Ecto neural progenitor cell (in vitro differentiated cells): ENCODE data around the gene ZDHHC11.
"Not testable (repeated sequence)": the region's sequence is repeated elsewhere in the genome, so short reads cannot be mapped to it uniquely, and the experiment has no call there.

ENCODE experiments used
- DNase-seq: peaks from one replicate; pipeline ENCODE4 v3.0.0-alpha.2; 2018; ENCODE audit warnings: low spot score

Gene ZDHHC11

DNA sequence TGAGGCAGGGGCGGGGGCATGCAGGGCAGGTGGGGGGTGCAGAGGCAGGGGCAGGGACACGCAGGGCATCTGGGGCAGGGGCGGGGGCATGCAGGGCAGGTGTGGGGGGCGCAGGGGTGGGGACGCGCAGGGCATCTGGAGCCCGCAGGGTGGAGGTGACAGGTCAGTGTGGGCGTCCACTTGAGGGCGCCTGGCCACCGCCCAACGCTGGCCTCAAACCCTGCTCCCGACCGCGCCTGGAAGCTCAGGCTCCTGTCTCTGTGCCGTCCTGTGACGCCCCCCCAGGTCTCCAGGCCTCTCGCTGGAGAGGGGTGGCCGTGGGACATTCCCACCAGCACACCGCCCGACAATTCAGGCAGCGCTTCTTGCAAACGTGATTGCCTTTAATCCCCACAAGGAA lies 6.9 kb downstream of the ZDHHC11 start:
- not testable (repeated sequence) for DNase-seq

DNA sequence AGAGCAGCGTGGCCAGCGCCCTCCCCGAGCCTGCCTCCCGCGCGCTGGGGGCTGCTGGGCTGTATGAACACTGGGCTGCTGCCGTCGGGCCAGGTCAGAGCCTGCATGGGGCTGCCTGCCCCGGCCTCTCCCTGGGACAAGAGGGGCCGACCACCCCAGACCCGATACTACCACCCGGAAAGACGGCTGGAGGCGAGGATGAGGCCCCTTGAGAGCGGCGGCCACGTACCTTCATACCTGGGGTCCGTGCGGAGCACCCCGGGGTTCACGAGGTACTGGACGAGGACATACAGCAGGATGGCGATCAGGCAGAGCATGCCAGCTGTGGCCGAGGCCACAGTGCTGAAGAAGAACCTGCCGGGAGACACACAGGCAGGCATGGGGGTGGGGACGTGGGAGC lies 7.4 kb downstream of the ZDHHC11 start:
- DNase-seq = not testable (repeated sequence)

DNA sequence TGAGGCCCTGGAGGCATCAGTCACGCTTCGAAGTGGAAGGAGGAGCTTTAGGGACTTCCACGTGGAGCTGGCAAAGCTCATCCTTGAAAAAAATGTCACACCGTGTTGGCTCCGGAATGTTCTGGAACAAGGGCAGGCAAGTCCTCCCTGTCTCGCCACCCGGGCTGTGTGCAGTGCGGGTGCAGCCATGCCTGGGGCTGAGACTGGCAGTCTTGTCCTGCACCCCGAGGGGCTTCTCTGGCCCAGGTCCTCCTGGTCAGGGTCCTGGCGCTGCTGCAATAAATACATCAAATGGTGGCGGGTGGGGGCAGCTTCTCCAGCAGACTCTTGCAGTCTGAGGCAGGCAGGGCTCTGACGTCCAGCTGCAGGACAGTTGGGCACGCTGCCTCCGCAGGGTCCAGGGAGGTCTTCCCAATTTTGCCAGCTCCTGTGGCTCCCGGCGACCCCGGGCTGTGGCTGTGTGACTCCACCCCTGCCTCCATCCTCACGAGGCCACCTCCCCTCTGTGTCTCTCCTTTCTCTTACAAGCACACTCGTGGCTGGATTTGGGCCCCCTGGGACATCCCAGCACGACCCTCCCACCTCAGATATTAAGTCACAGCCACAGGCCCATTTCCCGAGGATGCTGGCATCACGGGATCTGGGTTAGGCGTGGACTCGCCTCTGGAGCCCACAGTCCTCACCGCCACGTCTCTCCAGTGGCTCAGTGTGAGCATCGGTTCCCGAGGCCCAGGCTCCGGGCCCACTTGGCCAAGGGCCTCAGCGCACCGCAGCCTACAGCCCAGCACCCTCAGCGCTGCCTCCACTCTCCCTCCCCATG lies 8.2 kb downstream of the ZDHHC11 start:
- DNase-seq = not testable (repeated sequence)

DNA sequence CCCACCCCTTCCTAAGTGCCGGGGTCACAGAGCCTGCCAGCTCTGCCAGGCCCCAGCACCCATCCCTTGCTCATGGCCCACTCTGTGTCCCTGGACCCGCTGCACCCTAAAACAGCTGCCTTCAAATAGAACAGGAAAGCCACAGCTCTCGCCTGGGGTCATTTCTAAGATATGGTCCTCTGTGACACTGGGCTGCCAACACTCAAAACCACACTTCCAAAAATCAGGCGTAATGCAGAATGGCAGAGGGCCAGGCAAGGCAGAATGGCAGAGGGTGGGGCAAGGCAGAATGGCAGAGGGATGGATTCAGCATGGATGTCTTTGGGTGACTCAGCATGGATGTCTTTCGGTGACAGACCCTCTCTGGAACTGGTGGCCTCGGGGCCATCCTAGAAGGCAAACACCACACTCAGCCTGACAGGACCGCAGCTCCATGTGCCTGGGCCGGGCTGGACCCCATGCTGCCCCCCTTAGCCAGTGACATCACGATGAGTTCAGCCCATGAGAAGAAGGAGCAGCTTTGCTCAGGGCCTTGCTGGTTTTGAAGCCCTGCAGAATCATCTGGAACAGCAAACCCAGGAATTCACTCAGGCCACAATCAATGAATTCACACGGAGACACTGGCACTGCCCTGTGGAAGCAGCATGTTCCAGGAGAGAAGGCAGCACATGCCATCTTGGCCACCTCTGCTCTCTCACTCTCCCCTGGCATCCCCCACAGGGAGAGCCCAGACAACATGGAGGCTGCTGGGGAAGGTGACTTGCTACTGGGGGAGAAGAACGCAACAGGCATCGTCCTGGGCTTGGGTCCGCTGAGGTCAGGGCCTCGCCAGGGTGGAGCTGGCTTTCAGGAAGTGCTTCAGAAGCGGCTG lies 9.0 kb downstream of the ZDHHC11 start:
- DNase-seq = not testable (repeated sequence)

DNA sequence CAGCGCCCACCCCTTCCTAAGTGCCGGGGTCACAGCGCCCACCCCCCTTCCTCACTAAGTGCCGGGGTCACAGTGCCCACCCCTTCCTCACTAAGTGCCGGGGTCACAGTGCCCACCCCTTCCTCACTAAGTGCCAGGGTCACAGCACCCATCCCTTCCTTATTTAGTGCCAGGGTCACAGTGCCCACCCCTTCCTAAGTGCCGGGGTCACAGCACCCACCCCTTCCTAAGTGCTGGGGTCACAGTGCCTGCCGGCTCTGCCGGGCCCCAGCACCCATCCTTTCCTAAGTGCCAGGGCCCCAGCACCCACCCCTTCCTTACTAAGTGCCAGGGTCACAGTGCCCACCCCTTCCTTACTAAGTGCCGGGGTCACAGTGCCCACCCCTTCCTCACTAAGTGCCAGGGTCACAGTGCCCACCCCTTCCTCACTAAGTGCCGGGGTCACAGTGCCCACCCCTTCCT lies 9.8 kb downstream of the ZDHHC11 start:
- not testable (repeated sequence) for DNase-seq

DNA sequence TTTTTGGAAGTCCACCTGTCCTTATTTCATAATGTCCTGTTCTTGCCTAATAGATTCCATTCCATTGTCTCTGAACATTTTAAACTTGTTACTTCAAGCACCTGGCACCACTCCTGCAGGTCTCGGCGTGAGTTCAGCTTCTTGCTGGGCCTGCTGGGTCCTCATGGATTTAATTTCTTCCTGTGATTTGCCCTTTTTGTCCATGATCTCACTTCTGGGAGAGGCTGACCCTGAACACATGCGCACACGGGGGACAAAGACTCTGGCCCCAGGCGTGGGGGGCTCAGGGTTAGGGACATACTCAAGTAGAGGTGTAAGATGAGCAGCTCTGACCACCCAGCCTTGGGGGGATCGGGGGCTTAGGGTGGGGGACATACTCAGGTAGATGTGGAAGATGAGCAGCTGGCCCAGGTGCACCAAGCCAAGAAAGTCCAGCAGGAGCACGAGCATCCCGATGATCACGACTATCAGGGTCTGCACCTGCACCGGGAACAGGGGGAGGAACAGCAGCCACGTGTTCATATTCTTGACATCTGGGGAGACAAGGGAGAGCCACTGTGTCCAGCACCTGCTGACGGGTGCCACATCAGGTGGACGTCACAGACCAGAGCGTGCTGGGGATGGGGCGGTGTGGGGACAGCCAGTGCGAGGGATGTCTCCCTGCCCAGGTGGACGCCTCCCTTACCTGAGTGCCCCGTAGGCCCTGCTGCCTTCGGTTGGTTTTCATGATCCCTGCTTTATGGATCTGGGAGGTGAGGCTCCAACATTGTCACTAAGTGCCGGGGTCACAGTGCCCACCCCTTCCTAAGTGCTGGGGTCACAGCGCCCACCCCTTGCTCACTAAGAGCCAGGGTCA lies 10.4 kb downstream of the ZDHHC11 start:
- DNase-seq = not testable (repeated sequence)

DNA sequence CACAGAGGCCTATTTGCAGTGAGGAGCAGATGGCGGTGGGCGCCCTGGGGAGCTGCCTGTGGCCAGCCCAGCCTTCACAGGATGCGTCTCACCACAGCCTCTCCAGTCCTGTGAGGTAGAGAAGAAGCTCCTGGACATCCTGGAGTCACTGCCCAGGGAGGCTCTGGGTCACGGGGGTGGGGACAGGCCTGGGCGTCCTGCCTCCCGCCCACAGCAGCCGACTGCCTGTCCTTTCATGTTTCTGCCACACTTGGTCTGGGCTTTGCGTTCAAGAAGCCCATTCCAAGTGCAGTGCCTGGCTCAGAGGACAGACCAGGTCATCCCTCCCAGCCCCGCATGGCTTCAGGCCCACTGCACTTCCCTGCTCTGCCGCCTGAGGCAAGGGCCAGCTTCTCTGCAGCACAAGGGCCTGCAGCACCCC lies 12.3 kb downstream of the ZDHHC11 start:
- peak; percentile 52 for DNase-seq

DNA sequence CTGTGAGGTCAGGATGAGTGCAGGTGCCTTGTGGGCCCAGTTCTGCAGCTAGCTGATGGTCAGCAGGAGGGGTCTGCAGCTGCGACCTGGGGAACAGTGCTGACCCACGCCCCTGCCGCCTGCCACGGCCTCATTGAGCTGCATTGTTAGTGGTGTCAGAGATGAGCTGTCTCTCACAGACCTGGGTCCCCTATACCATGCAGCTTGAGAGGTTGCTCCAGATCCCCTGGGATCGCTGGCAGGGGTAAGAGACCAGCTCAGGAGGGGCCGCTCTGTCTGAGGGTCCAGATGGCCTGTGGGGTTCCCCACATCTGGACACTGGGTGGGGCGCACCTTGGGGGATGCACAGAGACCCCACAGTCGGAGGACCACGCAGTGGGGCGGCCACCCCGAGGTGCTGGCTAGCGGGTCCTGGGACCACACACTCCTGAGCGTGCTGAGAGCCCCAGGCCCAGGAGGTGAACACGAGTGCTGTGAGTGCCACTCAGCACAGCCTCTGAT lies 13.1 kb downstream of the ZDHHC11 start:
- peak; percentile 25 for DNase-seq

DNA sequence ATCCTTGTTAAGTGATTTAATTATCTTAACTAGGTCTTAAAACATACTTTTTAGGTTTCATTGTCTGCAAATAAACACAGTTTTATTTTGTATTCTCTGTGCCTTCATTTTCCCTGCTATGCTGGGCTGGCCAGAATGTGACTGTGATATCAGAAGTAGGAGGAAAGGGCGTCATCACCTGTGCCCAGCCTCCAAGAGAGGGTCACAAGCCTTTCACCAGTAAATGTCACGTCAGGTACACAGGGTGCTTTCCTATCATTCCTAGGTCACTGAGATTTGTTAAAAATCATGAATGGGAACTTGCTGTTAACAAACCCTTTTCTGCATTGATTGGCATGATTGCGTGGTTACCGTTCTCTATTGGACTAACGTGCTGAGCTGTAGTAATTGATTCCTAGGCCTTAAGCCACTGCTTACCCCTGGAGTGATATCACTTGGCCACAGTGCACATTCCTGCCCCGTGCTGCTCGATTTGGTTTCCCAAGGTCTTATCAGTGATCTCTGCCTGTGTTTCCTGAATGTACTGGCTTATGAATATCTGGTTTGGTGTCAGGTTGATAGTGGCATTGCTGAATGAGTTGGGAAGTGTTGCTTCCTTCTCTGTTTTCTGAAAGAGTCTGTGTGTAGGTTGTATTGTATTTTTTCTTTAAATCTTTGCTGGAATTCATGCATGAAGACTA lies 14.7 kb downstream of the ZDHHC11 start:
- not testable (repeated sequence) for DNase-seq

DNA sequence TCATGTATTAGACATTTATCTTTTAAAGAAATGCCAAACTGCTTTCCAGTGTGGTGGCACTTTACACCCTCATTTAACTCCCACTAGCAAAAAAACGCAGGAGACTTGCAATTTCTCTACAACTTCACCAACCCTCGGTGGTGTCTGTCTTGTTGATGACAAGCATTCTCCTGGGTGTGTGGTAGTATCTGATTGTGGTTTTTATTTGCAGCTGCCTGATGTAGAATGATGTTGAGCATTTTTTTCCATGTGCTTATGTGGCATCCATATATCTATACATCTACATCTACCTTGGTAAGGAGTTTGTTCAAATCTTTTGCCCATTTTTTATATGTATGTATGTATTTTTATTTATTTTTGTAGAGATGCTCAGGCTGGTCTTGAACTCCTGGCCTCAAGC lies 16.8 kb downstream of the ZDHHC11 start:
- DNase-seq = not testable (repeated sequence)

DNA sequence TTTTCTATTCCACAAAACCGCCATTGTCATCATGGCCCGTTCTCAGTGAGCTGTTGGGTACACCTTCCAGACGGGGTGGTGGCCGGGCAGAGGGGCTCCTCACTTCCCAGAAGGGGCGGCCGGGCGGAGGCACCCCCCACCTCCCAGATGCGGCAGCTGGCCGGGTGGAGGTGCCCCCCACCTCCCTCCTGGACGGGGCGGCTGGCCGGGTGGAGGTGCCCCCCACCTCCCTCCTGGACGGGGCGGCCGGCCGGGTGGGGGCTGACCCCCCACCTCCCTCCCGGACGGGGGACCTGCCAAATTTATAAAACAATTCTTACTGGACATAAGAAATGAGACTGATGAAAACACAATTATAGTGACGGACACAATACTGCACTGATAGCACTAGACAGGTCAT lies 22.6 kb downstream of the ZDHHC11 start:
- not testable (repeated sequence) for DNase-seq

DNA sequence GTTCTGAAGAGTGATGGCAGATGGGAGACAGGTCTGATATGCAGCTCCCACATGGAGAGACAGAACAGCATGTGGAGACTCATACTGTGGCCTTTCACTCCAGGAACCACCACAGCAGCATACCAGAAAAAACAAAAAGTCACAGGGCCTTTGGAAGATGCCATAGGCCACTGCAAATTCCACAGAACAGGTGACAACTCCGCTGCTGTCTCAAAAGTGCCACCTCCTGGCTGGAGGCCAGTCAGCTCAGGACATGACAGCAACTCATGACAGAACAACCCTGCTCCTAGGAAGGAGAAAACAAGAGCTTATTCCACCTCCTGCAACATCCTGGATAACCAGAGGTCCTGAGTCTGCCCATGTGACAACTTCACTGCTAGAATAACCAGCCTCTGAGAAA lies 25.2 kb downstream of the ZDHHC11 start:
- DNase-seq = peak; percentile 21

DNA sequence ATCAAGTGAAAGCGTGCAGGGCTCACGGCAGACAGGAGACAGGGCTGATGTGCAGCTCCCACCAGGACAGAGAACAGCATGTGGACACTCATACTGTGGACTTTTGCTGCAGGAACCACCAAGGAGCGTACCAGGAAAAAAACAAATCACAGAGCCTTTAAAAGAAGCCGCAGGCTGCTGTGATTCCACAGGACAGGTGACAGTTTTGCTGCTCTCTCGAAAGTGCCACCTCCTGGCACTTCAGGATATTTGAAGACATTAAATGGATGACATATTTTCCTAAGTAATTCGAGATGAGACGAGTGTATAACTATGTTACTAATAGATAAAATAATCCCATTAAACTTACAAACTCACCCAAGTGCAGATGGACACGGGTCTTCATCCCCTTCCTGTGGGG lies 29.3 kb downstream of the ZDHHC11 start:
- no peak for DNase-seq

DNA sequence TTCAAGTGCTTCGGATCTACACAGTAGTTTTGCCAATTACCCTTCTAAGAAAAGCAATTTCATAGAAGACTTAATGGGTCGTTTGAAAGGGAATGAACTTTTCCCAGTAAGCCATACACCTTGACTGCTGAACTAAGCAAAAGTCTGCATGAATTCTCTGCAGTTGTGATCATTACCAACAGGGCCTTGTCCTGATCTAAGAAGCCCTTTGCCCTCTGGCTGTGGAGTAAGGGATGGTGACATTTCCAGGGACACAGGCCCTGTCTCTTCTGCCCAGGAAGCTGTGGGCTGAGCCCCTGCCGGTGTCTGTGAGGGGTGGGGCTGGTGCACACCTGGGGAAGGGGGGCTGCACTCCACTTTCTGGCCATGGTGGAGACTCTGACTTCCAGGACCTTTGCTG lies 30.5 kb downstream of the ZDHHC11 start:
- DNase-seq = no peak

DNA sequence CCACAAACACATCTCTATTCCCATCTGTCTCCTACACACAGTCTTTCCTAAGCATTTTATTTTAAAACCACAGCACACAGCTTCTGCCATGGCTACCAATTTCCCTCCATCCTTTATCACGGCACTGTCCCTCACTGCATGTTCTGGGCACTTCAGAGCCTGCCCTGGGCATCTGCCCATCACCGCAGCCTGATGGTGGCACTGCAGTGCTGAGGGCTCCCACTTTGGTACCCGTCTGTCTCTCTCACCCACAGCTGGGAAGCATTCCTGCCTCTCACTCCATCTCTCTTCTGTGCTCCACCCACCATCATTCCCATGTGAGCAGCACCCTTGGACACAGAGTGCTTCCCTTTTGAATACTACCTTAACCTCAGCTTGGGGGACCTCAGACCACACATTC lies 31.7 kb downstream of the ZDHHC11 start:
- DNase-seq = peak; percentile 30

DNA sequence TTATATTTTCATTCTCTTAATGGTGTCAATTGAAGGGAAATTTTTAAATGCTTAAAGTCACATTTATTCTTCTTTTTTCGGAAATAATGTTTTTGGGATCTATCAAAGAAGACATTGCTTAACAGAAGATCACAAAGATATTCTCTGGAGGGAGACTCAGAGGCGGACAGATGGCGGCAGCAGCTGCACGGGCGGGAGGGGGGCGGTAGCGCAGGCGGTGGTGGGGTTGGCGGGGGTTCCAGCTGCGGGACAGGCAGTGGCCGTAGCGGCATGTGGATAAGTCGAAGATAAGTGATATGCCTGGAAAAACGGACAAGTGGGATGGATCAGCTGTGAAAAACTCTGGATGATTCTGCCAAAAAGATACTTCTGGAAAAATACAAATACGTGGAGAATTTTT lies 34.6 kb downstream of the ZDHHC11 start:
- DNase-seq = no peak

DNA sequence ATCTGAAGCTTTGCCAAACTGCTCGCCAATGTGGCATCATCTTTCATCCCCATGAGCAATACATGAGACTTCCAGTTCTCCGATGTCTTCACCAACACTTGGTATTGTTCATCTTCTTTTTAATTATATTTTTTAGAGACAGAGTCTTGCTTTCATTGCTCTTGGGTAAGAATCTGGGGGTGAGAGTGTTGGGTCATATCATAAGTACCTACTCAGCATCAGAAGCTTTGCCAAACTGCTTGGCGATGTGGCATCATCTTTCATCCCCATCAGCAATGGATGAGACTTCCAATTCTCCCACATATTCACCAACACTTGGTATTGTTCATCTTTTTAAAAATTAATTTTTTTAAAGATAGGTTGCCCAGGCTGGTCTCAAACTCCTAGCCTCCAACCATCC lies 35.3 kb downstream of the ZDHHC11 start:
- DNase-seq = no peak

DNA sequence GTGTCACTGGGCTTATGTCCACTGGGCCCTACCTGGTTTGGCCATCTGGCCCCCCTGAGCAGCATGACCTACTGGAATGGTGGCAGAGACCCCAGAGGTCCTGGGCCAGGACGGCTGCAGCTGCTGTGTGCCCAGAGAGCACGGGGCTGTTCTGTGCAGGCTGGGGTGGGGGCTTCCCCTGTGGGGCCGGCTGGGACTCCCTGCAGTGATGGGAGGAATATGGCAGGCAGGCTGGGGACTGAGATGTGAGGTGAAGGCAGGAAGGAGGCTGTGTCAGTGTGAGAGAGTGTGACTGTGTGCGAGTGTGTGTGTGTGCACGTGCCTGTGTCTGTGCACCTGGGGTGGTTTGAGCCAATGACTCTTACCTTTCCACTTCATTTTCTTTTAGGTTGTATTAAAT lies 37.2 kb downstream of the ZDHHC11 start:
- DNase-seq = not testable (repeated sequence)

DNA sequence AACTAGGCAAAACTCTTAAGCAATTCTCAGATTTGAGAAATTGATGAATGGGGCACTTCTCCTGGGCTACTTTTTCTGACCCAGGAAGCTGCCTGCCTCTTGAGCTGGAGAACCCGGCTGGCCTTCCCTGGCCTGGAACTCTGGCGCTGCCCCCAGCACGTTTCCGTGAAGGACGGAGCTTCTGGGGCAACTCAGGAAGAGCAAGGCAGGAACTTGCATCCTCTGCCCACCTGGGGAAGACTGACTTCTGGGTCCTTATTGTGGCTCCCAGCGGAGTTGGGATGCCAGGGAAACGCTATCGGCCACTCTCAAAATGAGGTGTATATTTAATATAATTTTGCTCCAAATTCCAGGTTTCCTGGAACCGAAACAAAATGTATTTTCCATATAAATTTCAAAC lies 39.4 kb downstream of the ZDHHC11 start:
- DNase-seq = not testable (repeated sequence)

DNA sequence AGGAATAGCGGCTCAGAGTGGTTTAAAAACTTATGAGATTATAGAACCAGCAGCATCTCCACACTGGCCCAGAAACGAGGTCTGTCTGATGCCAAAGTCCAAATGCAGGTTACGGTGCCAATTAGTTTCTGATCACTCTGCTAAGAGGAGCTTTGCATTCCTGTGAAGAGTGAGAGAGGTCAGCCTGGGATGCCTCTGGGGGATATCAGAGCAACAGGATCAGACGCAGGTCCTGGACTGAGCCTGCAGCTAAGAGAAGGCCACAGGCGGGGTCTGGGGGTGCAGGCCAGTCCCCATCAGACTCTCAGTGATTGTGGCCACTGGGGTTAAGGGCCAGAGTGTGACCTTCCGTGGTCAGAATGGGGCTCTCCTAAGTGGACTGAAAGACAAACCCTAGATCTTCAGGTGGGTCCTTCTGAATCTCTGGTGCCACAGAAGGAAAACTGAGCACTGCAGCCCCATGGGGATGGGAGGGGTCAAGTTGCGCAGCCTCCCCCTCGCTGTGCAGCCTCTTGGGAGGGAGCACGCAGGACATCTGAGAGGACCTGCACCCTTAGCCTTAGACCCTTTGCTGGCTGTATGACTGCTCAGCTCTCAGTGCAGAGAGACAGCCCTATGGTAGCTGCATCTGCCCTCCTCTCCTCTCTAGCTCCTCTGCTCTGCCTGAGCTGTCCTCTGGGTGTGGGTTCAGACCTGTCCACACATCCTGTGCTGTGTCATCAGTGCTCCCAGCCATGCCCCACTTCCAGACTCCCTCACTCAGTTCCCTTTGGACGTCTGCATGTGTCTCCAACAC lies 42.9 kb downstream of the ZDHHC11 start:
- not testable (repeated sequence) for DNase-seq
